ENCODE measurements around the gene CCL21. TPM values are rescaled to one million over a fixed set of nuclear protein-coding genes. Genes with fewer than 3 reads are reported as not detected.

CCL21 gene
- total RNA-seq, 1 experiment from 2014 or later, result not detected

- POLR2A ChIA-PET, result interaction anchor here (1.1 kb wide), 1 partner anchor 9 kb away, joined by 3 read pairs; no protein-coding TSS in a partner anchor
- CTCF ChIA-PET, result interaction anchor here (1.1 to 5.0 kb wide), 6 partner anchors 9 to 40 kb away, joined by 3 to 120 read pairs (median 4); partner anchors contain the start of gene CCL19
- Mint-ChIP-seq H3K27ac (no peak overlapping the region), H3K4me3 (no peak overlapping the region), H3K36me3 (peaks cover 9% of the 10 kb centered on the region), H3K4me1 (peaks cover 5% of the 10 kb centered on the region), H3K9me3 (peaks cover 9% of the 10 kb centered on the region), H3K27me3 (ENCODE audit: low read depth) (peaks cover 6% of the 10 kb centered on the region)
- DNase-seq (ENCODE audit: low spot score) (no peak), ATAC-seq (no peak)
- TF ChIP-seq HMGXB4 (CRISPR knock-in tag; IDR thresholded peaks at IDR 0.05) (no peak), IRF1 (CRISPR knock-in tag; IDR thresholded peaks at IDR 0.05) (no peak), ATF3 (CRISPR knock-in tag; conservative IDR thresholded peaks at IDR 0.05) (no peak), PRRX2 (CRISPR knock-in tag; IDR thresholded peaks at IDR 0.05) (no peak), JUN (CRISPR knock-in tag; IDR thresholded peaks at IDR 0.05) (no peak), CTCF (IDR thresholded peaks at IDR 0.05) (no peak), NFE2L1 (CRISPR knock-in tag; IDR thresholded peaks at IDR 0.05) (no peak), E2F1 (CRISPR knock-in tag; IDR thresholded peaks at IDR 0.05) (no peak)
Measured at GRCh38 chr9:34674440-34674839, 35.5 kb downstream of the CCL21 start.

- peaks cover 10% of the 10 kb centered on the region for H3K27me3 Mint-ChIP-seq (ENCODE audit: low read depth)
- DNase-seq (ENCODE audit: low spot score) (no peak), ATAC-seq (no peak)
- no peak overlapping the region for H3K27ac Mint-ChIP-seq
- CTCF ChIA-PET, result no interaction called here
- no peak overlapping the region for H3K4me3 Mint-ChIP-seq
- POLR2A ChIA-PET, result no interaction called here
- peaks cover 5% of the 10 kb centered on the region for H3K4me1 Mint-ChIP-seq
- H3K36me3 Mint-ChIP-seq, result peaks cover 24% of the 10 kb centered on the region
- peaks cover 20% of the 10 kb centered on the region for H3K9me3 Mint-ChIP-seq
- no peak for TF ChIP-seq ZBTB21 (CRISPR knock-in tag; IDR thresholded peaks at IDR 0.05; ENCODE audit: borderline replicate concordance)
- TF ChIP-seq FOXP4 (CRISPR knock-in tag; IDR thresholded peaks at IDR 0.05), result no peak
- TF ChIP-seq MLX (CRISPR knock-in tag; IDR thresholded peaks at IDR 0.05), result no peak
- no peak for TF ChIP-seq NR2C2 (CRISPR knock-in tag; IDR thresholded peaks at IDR 0.05)
- TF ChIP-seq USF1 (CRISPR knock-in tag; IDR thresholded peaks at IDR 0.05), result no peak
- TF ChIP-seq ATF2 (CRISPR knock-in tag; IDR thresholded peaks at IDR 0.05; ENCODE audit: borderline replicate concordance, low read depth), result no peak
- TF ChIP-seq JUN (CRISPR knock-in tag; IDR thresholded peaks at IDR 0.05), result no peak
- TF ChIP-seq ZMAT4 (CRISPR knock-in tag; IDR thresholded peaks at IDR 0.05), result no peak
- TF ChIP-seq TCF7 (CRISPR knock-in tag; IDR thresholded peaks at IDR 0.05; ENCODE audit: low read depth), result no peak
- no peak for TF ChIP-seq ZNF425 (CRISPR knock-in tag; conservative IDR thresholded peaks at IDR 0.05)
- TF ChIP-seq NFYB (CRISPR knock-in tag; conservative IDR thresholded peaks at IDR 0.05; ENCODE audit: low read depth), result no peak
- no peak for TF ChIP-seq IRF2 (CRISPR knock-in tag; IDR thresholded peaks at IDR 0.05; ENCODE audit: borderline replicate concordance, low read depth)
- no peak for TF ChIP-seq TP53 (CRISPR knock-in tag; IDR thresholded peaks at IDR 0.05)
- TF ChIP-seq EMX1 (CRISPR knock-in tag; IDR thresholded peaks at IDR 0.05), result no peak
- no peak for TF ChIP-seq ZNF317 (CRISPR knock-in tag; IDR thresholded peaks at IDR 0.05; ENCODE audit: borderline replicate concordance, low read depth)
Measured at GRCh38 chr9:34671307-34671706, 38.6 kb downstream of the CCL21 start.

All from WTC11 (cell line).